GM12892 (cell line): Measurements from ENCODE around the gene ANK2.

Experiments used
- DNase-seq: peaks from one replicate; pipeline ENCODE4 v3.0.0; 2011; ENCODE audit not compliant: insufficient read length
- FAIRE-seq: peaks from 2 replicates; lab custom pipeline; 2011; peaks lifted over from hg19 to GRCh38; lab: Jason Lieb, UNC
- POLR2A ChIP-seq: IDR thresholded peaks from 2 replicates; pipeline ENCODE4 v1.6.1; 2011; ENCODE audit warnings: low read depth, low read length, control low read depth
- POLR2AphosphoS5 ChIP-seq: IDR thresholded peaks from 2 replicates; pipeline ENCODE4 v1.6.1; 2011; ENCODE audit warnings: low read depth, low read length, control low read depth
- TAF1 ChIP-seq: IDR thresholded peaks from 2 replicates; pipeline ENCODE4 v1.6.1; 2011; ENCODE audit warnings: low read depth, mild to moderate bottlenecking, control low read depth, low read length, borderline replicate concordance

Gene ANK2

DNA sequence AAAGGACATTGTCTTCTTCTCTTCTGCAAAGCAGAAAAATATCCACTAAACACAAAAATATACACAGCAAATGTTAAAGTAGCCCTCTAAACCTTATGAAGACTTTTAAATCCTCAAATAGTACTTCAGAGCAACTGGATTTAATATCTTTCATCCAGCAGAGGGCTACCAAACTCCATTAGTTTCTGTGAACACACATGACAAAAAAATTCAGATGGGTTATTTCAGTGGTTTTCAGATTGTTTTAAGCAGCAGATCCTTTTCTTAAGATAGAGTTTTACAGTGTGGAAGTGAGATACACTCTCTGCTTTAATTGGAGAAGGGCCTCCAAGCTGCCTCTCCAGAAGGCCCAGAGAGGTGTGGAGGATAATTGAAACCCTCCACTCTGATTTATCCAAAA is 56.7 kb downstream of the ANK2 start:
- DNase-seq, result no peak
- no peak for TF ChIP-seq POLR2AphosphoS5
- no peak for FAIRE-seq

- TF ChIP-seq POLR2A (no peak), TAF1 (no peak), POLR2AphosphoS5 (no peak)
- DNase-seq, result no peak
- FAIRE-seq, result no peak
Measured at GRCh38 chr4:113109106-113109718, 59.8 kb downstream of the ANK2 start.

GRCh38 chr4:113112338-113112978 is 63.0 kb downstream of the ANK2 start:
- FAIRE-seq, result peak; percentile 38
- TF ChIP-seq TAF1, result no peak
- TF ChIP-seq POLR2A, result no peak
- no peak for TF ChIP-seq POLR2AphosphoS5

DNA sequence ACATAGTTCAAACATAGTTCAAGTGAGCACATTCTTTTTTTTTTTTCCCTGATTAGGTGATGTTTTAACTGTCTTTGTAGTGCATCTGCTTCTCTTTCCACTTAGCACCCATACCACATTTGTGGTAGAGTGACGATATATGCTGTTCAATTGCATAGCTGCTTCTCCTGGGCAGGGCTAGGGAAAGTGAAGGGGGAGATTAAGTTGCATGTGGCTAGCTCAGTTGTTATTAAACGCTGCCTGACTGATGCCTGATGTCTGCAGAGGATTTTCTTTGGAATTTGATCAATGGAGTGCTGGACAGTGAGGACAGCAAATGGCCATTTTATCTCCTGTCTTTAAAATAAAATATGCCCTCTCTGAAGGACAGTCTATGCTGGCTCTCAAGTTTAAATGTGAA is 63.7 kb downstream of the ANK2 start:
- FAIRE-seq (no peak), DNase-seq (no peak)
- TF ChIP-seq POLR2AphosphoS5, result no peak
- TF ChIP-seq POLR2A, result no peak
- no peak for TF ChIP-seq TAF1

More at GRCh38 chr4:113112338-113112978, 63.0 kb downstream of the ANK2 start:
- DNase-seq, result no peak

- FAIRE-seq (no peak), DNase-seq (no peak)
- TF ChIP-seq TAF1, result no peak
- no peak for TF ChIP-seq POLR2AphosphoS5
- no peak for TF ChIP-seq POLR2A
Measured at GRCh38 chr4:113114884-113115283, 65.4 kb downstream of the ANK2 start.

DNA sequence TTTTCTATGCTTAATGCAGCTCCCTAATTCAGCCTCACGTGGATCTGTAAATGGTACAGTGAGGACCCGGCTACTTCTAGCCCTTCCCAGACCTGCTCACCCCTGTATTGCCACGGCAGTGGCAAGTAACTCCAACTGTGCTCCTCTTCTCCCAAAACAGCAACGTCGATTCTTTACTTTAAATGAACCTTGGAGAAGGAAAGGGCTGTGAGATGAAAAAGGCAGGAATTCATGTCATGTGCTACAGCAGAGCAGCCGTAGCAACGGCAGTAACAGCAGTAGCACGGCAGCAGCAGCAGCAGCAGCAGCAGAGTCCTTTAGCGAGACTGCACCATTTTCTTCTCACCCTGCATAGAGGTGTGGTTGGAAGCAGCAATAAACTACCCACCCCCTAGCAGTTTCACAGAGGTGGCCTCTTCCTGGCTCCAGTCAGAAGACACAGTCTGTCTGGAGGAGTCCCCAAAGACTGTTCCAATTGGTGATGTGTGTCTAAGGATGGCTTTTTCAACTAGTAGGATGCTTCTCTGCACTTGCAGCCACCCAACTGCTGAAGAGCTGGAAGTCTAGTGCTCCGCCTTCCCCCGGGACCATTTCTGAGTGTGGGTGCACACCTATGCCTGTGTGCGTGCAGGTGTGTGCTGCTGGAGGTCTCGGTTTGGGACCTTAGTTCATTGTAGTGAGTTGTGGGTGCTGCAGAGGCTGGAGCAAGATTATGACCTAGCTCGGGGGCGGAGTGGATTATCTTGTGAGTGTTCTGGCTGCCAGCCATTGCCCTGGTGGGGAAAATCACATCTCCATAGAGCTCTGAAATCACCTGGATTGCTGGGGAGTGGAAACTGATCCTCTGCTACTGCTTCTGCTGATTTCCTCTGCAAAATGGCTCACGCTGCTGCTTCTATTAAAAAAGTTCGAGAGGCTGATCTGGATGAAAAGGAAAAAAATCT is 67.2 kb downstream of the ANK2 start:
- TF ChIP-seq TAF1, result no peak
- no peak for TF ChIP-seq POLR2AphosphoS5
- no peak for TF ChIP-seq POLR2A
- DNase-seq (no peak), FAIRE-seq (no peak)

DNA sequence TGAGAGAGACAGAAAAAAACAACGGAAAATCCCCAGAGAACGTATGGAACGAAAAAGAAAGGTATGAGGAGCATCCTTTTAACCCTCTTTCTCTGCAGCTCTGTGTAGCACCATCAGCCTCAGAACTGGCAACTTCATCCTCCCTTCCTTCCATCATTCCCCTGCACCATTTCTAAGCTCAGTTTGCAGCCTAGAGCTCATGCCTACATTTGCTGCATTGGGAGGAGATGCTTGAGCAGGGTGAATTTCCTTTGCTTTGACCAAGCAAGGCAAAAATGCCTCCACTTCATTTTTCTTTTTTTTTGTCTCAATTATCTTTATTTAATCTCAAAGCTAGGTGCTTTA is 67.9 kb downstream of the ANK2 start:
- no peak for FAIRE-seq

DNA sequence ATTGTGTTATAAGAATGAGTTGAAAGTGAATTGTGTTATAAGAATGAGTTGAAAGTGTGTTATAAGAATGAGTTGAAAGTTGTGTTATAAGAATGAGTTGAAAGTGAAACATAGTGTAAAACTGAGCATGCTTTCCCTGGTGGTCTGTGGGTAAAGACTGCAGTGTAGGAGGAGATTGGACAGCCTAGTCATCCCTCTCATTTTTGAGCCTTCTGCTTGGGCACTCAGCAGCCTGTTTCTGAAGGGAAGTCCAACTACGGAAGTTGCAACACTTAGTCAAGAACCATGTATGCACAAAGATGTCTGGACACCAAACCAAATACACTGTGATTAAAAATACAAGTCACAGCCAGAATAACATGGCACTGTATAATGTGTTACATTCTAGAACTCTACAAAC is 72.6 kb downstream of the ANK2 start:
- FAIRE-seq (peak; percentile 81), DNase-seq (no peak)
- no peak for TF ChIP-seq POLR2AphosphoS5
- TF ChIP-seq TAF1, result no peak
- no peak for TF ChIP-seq POLR2A

More for the DNA sequence above, 67.9 kb downstream of the ANK2 start:
- DNase-seq, result no peak
- TF ChIP-seq POLR2A (no peak), TAF1 (no peak), POLR2AphosphoS5 (no peak)

DNA sequence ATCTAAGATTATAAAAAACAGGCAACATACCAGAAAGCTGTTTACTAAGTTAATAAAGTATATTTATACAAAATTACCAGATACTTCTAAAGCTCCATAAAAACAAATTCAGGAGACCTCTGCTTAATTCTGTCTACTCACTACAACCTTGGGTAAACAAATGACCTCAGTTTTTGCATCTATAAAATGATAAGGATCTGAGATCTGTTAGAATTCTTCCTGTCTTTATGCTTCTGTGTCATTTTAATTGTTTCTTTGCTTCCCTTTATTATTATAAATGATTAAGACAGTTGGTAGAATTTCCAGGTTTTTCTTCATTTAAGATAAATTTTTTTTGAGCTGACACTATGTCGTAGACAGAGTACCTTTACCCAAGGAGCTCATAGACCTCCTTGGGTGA is 76.0 kb downstream of the ANK2 start:
- DNase-seq (no peak), FAIRE-seq (no peak)
- TF ChIP-seq TAF1, result no peak

- FAIRE-seq (no peak), DNase-seq (no peak)
- TF ChIP-seq POLR2AphosphoS5, result no peak
- no peak for TF ChIP-seq POLR2A
- no peak for TF ChIP-seq TAF1
Measured at GRCh38 chr4:113131136-113131535, 81.7 kb downstream of the ANK2 start.

DNA sequence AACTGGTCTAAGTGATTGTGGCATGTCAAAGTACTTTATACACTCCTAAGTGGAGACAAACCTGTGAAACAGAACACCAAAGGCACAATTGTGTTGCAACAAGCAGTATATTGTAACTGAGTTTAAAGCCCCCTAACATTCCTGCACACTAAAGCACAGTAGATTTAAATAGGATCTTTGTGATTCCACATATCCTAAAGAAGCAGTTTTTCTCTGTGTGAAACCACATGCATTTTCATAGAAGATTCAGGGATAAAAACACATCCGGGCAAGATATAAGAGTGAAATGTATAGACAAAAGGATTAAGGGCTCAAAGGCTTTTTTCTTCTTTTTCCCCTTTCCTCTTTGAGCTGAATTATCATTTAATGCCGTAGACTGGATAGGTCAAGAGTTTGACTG is 82.2 kb downstream of the ANK2 start:
- TF ChIP-seq POLR2A (no peak), TAF1 (no peak), POLR2AphosphoS5 (no peak)
- FAIRE-seq (no peak), DNase-seq (no peak)

- no peak for TF ChIP-seq TAF1
- TF ChIP-seq POLR2AphosphoS5, result no peak
- TF ChIP-seq POLR2A, result no peak
- DNase-seq (no peak), FAIRE-seq (peak; percentile 57)
Measured at GRCh38 chr4:113141901-113142346, 92.5 kb downstream of the ANK2 start.

GRCh38 chr4:113142351-113142750 is 92.9 kb downstream of the ANK2 start:
- no peak for FAIRE-seq
- TF ChIP-seq POLR2A (no peak), TAF1 (no peak), POLR2AphosphoS5 (no peak)
- DNase-seq, result no peak
